ENCODE results near the gene DHODH.

- no peak for TF ChIP-seq ZFP3 (tag by site-specific recombination; IDR thresholded peaks at IDR 0.05; ENCODE audit: low read depth)
- no peak for TF ChIP-seq ZNF248 (tag by site-specific recombination; IDR thresholded peaks at IDR 0.05)
Observed at GRCh38 chr16:72024862-72025382, 16.4 kb downstream of the DHODH start.
